HepG2 (cell line): ENCODE results near the gene PTPRF. TPM values are rescaled to one million over a fixed set of nuclear protein-coding genes. Genes with fewer than 3 reads are reported as not detected.

ENCODE experiments used
- ATAC-seq: fragments of 200-7000 bp; cut with Tn5 transposase; 3 replicates; pipeline ENCODE4 v1.9.1; 2020; ENCODE audit warnings: mild to moderate bottlenecking, moderate library complexity
- BruUV-seq: library from RNA; stranded (reverse); fragments of 400-500 nt; replicated peaks from 2 replicates; lab custom pipeline; 2021; lab: Mats Ljungman, UMichigan
- CTCF ChIA-PET: fragments of 300-600 bp; formaldehyde crosslinking; extraction: SDS; loops from one replicate; lab custom pipeline; 2021; ENCODE audit warnings: low total read pairs, inconsistent platforms, low intra/inter-chr PET ratio; lab: Yijun Ruan, JAX
- POLR2A ChIA-PET: fragments of 350-600 bp; sonication (Branson Sonifier 250); formaldehyde crosslinking; loops from one replicate; lab custom pipeline; 2020; ENCODE audit warnings: antibody characterized with exemption, inconsistent platforms; lab: Yijun Ruan, JAX
- DNase-seq: peaks from one replicate; pipeline ENCODE4 v3.0.0-alpha.2; 2015; ENCODE audit warnings: low spot score
- FAIRE-seq: peaks from 3 replicates; lab custom pipeline; 2011; peaks lifted over from hg19 to GRCh38; lab: Jason Lieb, UNC
- H2AFZ ChIP-seq: one replicate; pipeline ENCODE4 v1.6.1; 2011; ENCODE audit warnings: low read length, inconsistent platforms
- H3K27ac ChIP-seq: fragments of 300-600 bp; 3 replicates; pipeline ENCODE4 v1.8.0; 2011; ENCODE audit warnings: mixed run types, mild to moderate bottlenecking, mixed read lengths, low read length, inconsistent platforms; ENCODE audit not compliant: insufficient read depth; ENCODE audit errors: extremely low read length
- H3K27me3 ChIP-seq, 2 experiments: fragments of 200-600 bp in 1 of 2; 2 replicates in 1 of 2; 3 replicates in 1 of 2; pipeline versions ENCODE4 v1.6.0 to v1.8.0; 2011; ENCODE audit warnings: low read length in 2 of 2, mild to moderate bottlenecking in 2 of 2, moderate library complexity in 2 of 2, inconsistent platforms in 1 of 2; ENCODE audit not compliant: insufficient read depth in 2 of 2, control insufficient read depth in 1 of 2
- H3K36me3 ChIP-seq, 2 experiments: fragments of 200-600 bp in 1 of 2; replicated peaks in 1 of 2; 2 replicates in 1 of 2; 3 replicates in 1 of 2; pipeline versions ENCODE4 v1.5.1 to v1.8.0; 2011; ENCODE audit warnings: low read length in 2 of 2, inconsistent platforms in 1 of 2; ENCODE audit not compliant: insufficient read depth in 2 of 2, control insufficient read depth in 1 of 2
- H3K4me1 ChIP-seq: 2 replicates; pipeline ENCODE4 v1.5.1; 2012; ENCODE audit warnings: low read length, inconsistent platforms; ENCODE audit not compliant: insufficient read depth
- H3K4me2 ChIP-seq: 2 replicates; pipeline ENCODE4 v1.6.0; 2011; ENCODE audit warnings: low read depth, low read length, inconsistent platforms
- H3K4me3 ChIP-seq, 3 experiments: fragments of 200-600 bp in 1 of 3; sonication (generic), shearing (Covaris generic) in 1 of 3; replicated peaks in 1 of 3; 2 replicates each; pipeline ENCODE4 v1.5.1; 2011 to 2016; ENCODE audit warnings: low read length in 3 of 3, inconsistent platforms in 2 of 3, low read depth in 2 of 3, mild to moderate bottlenecking in 2 of 3, control low read depth in 1 of 3, mixed read lengths in 1 of 3; ENCODE audit not compliant: insufficient read depth in 1 of 3
- H3K79me2 ChIP-seq: one replicate; pipeline ENCODE4 v1.6.1; 2011; ENCODE audit warnings: low read length, inconsistent platforms; ENCODE audit not compliant: insufficient read depth
- H3K9ac ChIP-seq: 2 replicates; pipeline ENCODE4 v1.6.0; 2011; ENCODE audit warnings: mild to moderate bottlenecking, low read depth, low read length, inconsistent platforms; ENCODE audit not compliant: insufficient read depth
- H3K9me3 ChIP-seq: 2 replicates; pipeline ENCODE4 v1.5.1; 2012; ENCODE audit warnings: mild to moderate bottlenecking, low read length
- H4K20me1 ChIP-seq: 2 replicates; pipeline ENCODE4 v1.6.0; 2011; ENCODE audit warnings: inconsistent platforms, mild to moderate bottlenecking, low read length, moderate library complexity; ENCODE audit not compliant: insufficient read depth
- ATF4 ChIP-seq, 2 experiments: fragments of 450-650 bp in 1 of 2; sonication (generic) in 1 of 2; formaldehyde crosslinking; IDR thresholded peaks; 2 replicates each; pipeline versions ENCODE4 v1.5.0 to v1.8.0; 2020 to 2022; ENCODE audit warnings: mild to moderate bottlenecking in 1 of 2, missing genetic modification reagents in 1 of 2
- GABPB1 ChIP-seq: IDR thresholded peaks from 2 replicates; pipeline ENCODE4 v1.6.1; 2016; ENCODE audit warnings: mild to moderate bottlenecking, missing genetic modification reagents, moderate library complexity, missing compliant biosample characterization
- NR2C2 ChIP-seq: sonication (generic); formaldehyde crosslinking; IDR thresholded peaks from 2 replicates; pipeline ENCODE4 v1.4.0; 2020; ENCODE audit warnings: missing genetic modification reagents, mild to moderate bottlenecking, moderate library complexity, borderline replicate concordance
- SMC3 ChIP-seq: IDR thresholded peaks from 2 replicates; pipeline ENCODE4 v1.6.1; 2011; ENCODE audit warnings: low read length, improper control_type of control experiment
- TOE1 ChIP-seq: sonication (generic); formaldehyde crosslinking; IDR thresholded peaks from 2 replicates; pipeline ENCODE4 v1.4.0; 2020; ENCODE audit warnings: mild to moderate bottlenecking, missing genetic modification reagents
- ZFAT ChIP-seq: sonication (generic); formaldehyde crosslinking; conservative IDR thresholded peaks from 2 replicates; pipeline ENCODE4 v1.8.1; 2023; ENCODE audit warnings: missing genetic modification reagents, inconsistent platforms
- ZNF251 ChIP-seq: sonication (generic); formaldehyde crosslinking; IDR thresholded peaks from 2 replicates; pipeline ENCODE4 v1.9.0; 2021; ENCODE audit warnings: mild to moderate bottlenecking, missing genetic modification reagents
- ZNF264 ChIP-seq: sonication (generic); formaldehyde crosslinking; IDR thresholded peaks from 2 replicates; pipeline ENCODE4 v1.4.0; 2020; ENCODE audit warnings: missing genetic modification reagents
- ZNF468 ChIP-seq: sonication (generic); formaldehyde crosslinking; IDR thresholded peaks from 2 replicates; pipeline ENCODE4 v1.8.0; 2022; ENCODE audit warnings: mild to moderate bottlenecking, moderate library complexity, missing genetic modification reagents
- ZNF703 ChIP-seq: sonication (generic); formaldehyde crosslinking; IDR thresholded peaks from 2 replicates; pipeline ENCODE4 v1.5.1; 2020; ENCODE audit warnings: missing genetic modification reagents, mild to moderate bottlenecking, moderate library complexity, borderline replicate concordance
- ZNF788 ChIP-seq: sonication (generic); formaldehyde crosslinking; IDR thresholded peaks from 2 replicates; pipeline ENCODE4 v1.5.0; 2020; ENCODE audit warnings: mild to moderate bottlenecking, missing genetic modification reagents, borderline replicate concordance
- WGBS: methylation state at CpG from one replicate; pipeline ENCODE4 v1.1.6; 2017; ENCODE audit warnings: low lambda C conversion rate; 5-methylcytosine and 5-hydroxymethylcytosine counted together
- in situ Hi-C: cut with HindIII; loops from 2 replicates; pipeline ENCODE4 v1.10.0; 2017; ENCODE audit warnings: low pct_unique_long_range_greater_than_20kb; ENCODE audit not compliant: extremely low pct_ligation_motif_present
- intact Hi-C: fragments of 100-400 bp; cut with micrococcal nuclease; formaldehyde crosslinking; loops from one replicate; pipeline ENCODE4 v1.10.0; 2022; ENCODE audit not compliant: unreplicated experiment
- polyA plus RNA-seq, 8 experiments: library from polyadenylated mRNA; depleted of rRNA in 3 of 8; stranded (reverse) in 7 of 8; unstranded in 1 of 8; fragments of >200 nt; fragmentation: Illumina TruSeq in 4 of 8; extraction: Trizol in 4 of 8; gene quantifications; 2 replicates each; pipeline versions ENCODE4 v1.2.1 to v1.2.3, GENCODE V29; 2011 to 2016; ENCODE audit warnings: low read depth in 4 of 8, missing spikeins in 1 of 8, mixed read lengths in 1 of 8; ENCODE audit not compliant: insufficient read depth in 1 of 8
- total RNA-seq, 5 experiments: library from RNA; depleted of rRNA; stranded (reverse); fragments of >200 nt; fragmentation: Illumina TruSeq; extraction: Trizol; gene quantifications; 2 replicates each; pipeline ENCODE4 v1.2.3, GENCODE V29; 2016; ENCODE audit warnings: low read depth in 1 of 5

Gene PTPRF
- total and polyA plus RNA-seq, 2 of the 13 experiments (the other 11 are each of a cell fraction or from before 2014, with no cell fraction given): 55.9 to 167 TPM

- WGBS: 33% methylated on average over 11 of the region's 11 CpGs
- Histone ChIP-seq H3K36me3 (no peaks in the 10 kb centered on the region), H3K4me3 (no peak overlapping the region), H3K4me1 (peaks cover 14% of the 10 kb centered on the region), H3K27me3 (peaks cover 0 to 18% of the 10 kb centered on the region in 2 experiments; a peak in 3 of 5 replicates), H3K9ac (no peak overlapping the region), H3K9me3 (no peaks in the 10 kb centered on the region), H3K79me2 (no peaks in the 10 kb centered on the region), H3K4me2 (no peak overlapping the region), H4K20me1 (no peaks in the 10 kb centered on the region), H3K27ac (no peak overlapping the region), H2AFZ (no peak overlapping the region)
- DNase-seq: no peak
- in situ Hi-C loops (no loop called here), intact Hi-C loops (no loop called here)
- POLR2A ChIA-PET: no interaction called here
- no peak for ATAC-seq
- CTCF ChIA-PET: no interaction called here
- no peak for TF ChIP-seq SMC3
- TF ChIP-seq TOE1 (CRISPR knock-in tag): no peak
- TF ChIP-seq NR2C2 (CRISPR knock-in tag): no peak
- no peak for TF ChIP-seq ZNF264 (CRISPR knock-in tag)
- TF ChIP-seq ZFAT (CRISPR knock-in tag): no peak
- no peak for TF ChIP-seq ZNF788 (CRISPR knock-in tag)
- no peak for TF ChIP-seq ZNF251
- TF ChIP-seq ZNF468 (CRISPR knock-in tag): no peak
- no peak for TF ChIP-seq ZNF703 (CRISPR knock-in tag)
- TF ChIP-seq ATF4 (CRISPR knock-in tag; IDR thresholded peaks at IDR 0.05): no peak
- TF ChIP-seq GABPB1 (CRISPR knock-in tag): no peak
- no TSS peak for BruUV-seq
- no peak for FAIRE-seq
Observed at GRCh38 chr1:43518935-43519686, 11.6 kb upstream of the PTPRF start.
